Activated naive CD4-positive, alpha-beta T cell treated with anti-CD3 and anti-CD28 coated beads, Interleukin-2, amount 10 ng/mL, durations not matched to agents 7 days and 5 days (primary cell): ENCODE measurements around the gene CBL.
A peak's percentile ranks its signal among the peaks of the same experiment; 100 is the strongest.

ENCODE experiments used
- CTCF ChIA-PET: fragments of 350-600 bp; sonication (Branson Sonifier 250); formaldehyde crosslinking; loops from one replicate; lab custom pipeline; 2021; ENCODE audit warnings: antibody characterized with exemption; lab: Charles Lee
- DNase-seq: peaks from one replicate; pipeline ENCODE4 v3.0.0-alpha.2; 2020
- H3K27ac Mint-ChIP-seq: one replicate; pipeline ENCODE4 v1.8.0; 2021; ENCODE audit warnings: mild to moderate bottlenecking, moderate library complexity, mixed read lengths
- H3K27me3 Mint-ChIP-seq: one replicate; pipeline ENCODE4 v1.8.0; 2021; ENCODE audit warnings: mild to moderate bottlenecking, mixed read lengths
- H3K36me3 Mint-ChIP-seq: one replicate; pipeline ENCODE4 v1.8.0; 2021; ENCODE audit warnings: mixed read lengths
- H3K4me1 Mint-ChIP-seq: one replicate; pipeline ENCODE4 v1.8.0; 2021; ENCODE audit warnings: mixed read lengths
- H3K4me3 Mint-ChIP-seq: one replicate; pipeline ENCODE4 v1.8.0; 2021; ENCODE audit warnings: mild to moderate bottlenecking, moderate library complexity, mixed read lengths
- H3K9me3 Mint-ChIP-seq: one replicate; pipeline ENCODE4 v1.8.0; 2021; ENCODE audit warnings: mixed read lengths

Gene CBL

GRCh38 chr11:119305556-119306372 lies 99.6 kb downstream of the CBL start:
- H3K4me1 Mint-ChIP-seq = peaks cover 32% of the 10 kb centered on the region
- peaks cover 48% of the 10 kb centered on the region for H3K36me3 Mint-ChIP-seq
- peaks cover under 1% of the 10 kb centered on the region for H3K27me3 Mint-ChIP-seq
- CTCF ChIA-PET = interaction anchor here (1.3 to 9.4 kb wide), 3 partner anchors 17 to 50 kb away, joined by 5 to 83 read pairs (median 5); no protein-coding TSS in a partner anchor
- DNase-seq = no peak
- no peaks in the 10 kb centered on the region for H3K9me3 Mint-ChIP-seq
- no peak overlapping the region for H3K4me3 Mint-ChIP-seq
- peak overlapping the region; percentile 83 for H3K27ac Mint-ChIP-seq

- H3K4me1 Mint-ChIP-seq = peaks cover 32% of the 10 kb centered on the region
- peaks cover 6% of the 10 kb centered on the region for H3K27me3 Mint-ChIP-seq
- H3K9me3 Mint-ChIP-seq = no peaks in the 10 kb centered on the region
- CTCF ChIA-PET = interaction anchor here (1.3 to 9.4 kb wide), 5 partner anchors 17 to 110 kb away, joined by 4 to 83 read pairs (median 5); no protein-coding TSS in a partner anchor
- H3K4me3 Mint-ChIP-seq = no peak overlapping the region
- DNase-seq = peak; percentile 46
- peaks cover 41% of the 10 kb centered on the region for H3K36me3 Mint-ChIP-seq
- peak overlapping the region; percentile 83 for H3K27ac Mint-ChIP-seq
Measured at GRCh38 chr11:119306373-119306890, 100.3 kb downstream of the CBL start.

GRCh38 chr11:119307219-119307618 lies 101.1 kb downstream of the CBL start:
- no peak for DNase-seq
- Mint-ChIP-seq H3K27me3 (peaks cover 6% of the 10 kb centered on the region), H3K4me3 (no peak overlapping the region), H3K9me3 (no peaks in the 10 kb centered on the region), H3K4me1 (peaks cover 32% of the 10 kb centered on the region), H3K27ac (peak overlapping the region; percentile 83), H3K36me3 (peaks cover 36% of the 10 kb centered on the region)
- CTCF ChIA-PET = interaction anchor here (0.7 to 9.4 kb wide), 6 partner anchors 16 to 111 kb away, joined by 3 to 83 read pairs (median 5); no protein-coding TSS in a partner anchor

- CTCF ChIA-PET = interaction anchor here (0.7 to 9.4 kb wide), 4 partner anchors 15 to 112 kb away, joined by 3 to 83 read pairs (median 8); no protein-coding TSS in a partner anchor
- Mint-ChIP-seq H3K36me3 (peaks cover 29% of the 10 kb centered on the region), H3K4me3 (no peak overlapping the region), H3K27ac (peak overlapping the region; percentile 19), H3K4me1 (peaks cover 32% of the 10 kb centered on the region), H3K27me3 (peaks cover 13% of the 10 kb centered on the region), H3K9me3 (no peaks in the 10 kb centered on the region)
- DNase-seq = no peak
Measured at GRCh38 chr11:119307974-119308373, 101.8 kb downstream of the CBL start.

GRCh38 chr11:119309411-119309810 lies 103.3 kb downstream of the CBL start:
- Mint-ChIP-seq H3K36me3 (peaks cover 20% of the 10 kb centered on the region), H3K4me1 (peaks cover 30% of the 10 kb centered on the region), H3K27ac (peak overlapping the region; percentile 68), H3K4me3 (no peak overlapping the region), H3K27me3 (peaks cover 18% of the 10 kb centered on the region), H3K9me3 (no peaks in the 10 kb centered on the region)
- DNase-seq = no peak
- CTCF ChIA-PET = interaction anchor here (2.7 to 9.4 kb wide), 2 partner anchors 14 to 113 kb away, joined by 11 to 83 read pairs; no protein-coding TSS in a partner anchor

GRCh38 chr11:119309953-119310681 lies 104.0 kb downstream of the CBL start:
- H3K27ac Mint-ChIP-seq = no peak overlapping the region

GRCh38 chr11:119310682-119311052 lies 104.5 kb downstream of the CBL start:
- H3K27me3 Mint-ChIP-seq = peaks cover 30% of the 10 kb centered on the region
- H3K4me1 Mint-ChIP-seq = peaks cover 31% of the 10 kb centered on the region
- no peak overlapping the region for H3K4me3 Mint-ChIP-seq
- CTCF ChIA-PET = interaction anchor here (9.4 kb wide), 1 partner anchor 13 kb away, joined by 83 read pairs; no protein-coding TSS in a partner anchor
- peaks cover 12% of the 10 kb centered on the region for H3K36me3 Mint-ChIP-seq
- DNase-seq = no peak
- H3K9me3 Mint-ChIP-seq = no peaks in the 10 kb centered on the region
- H3K27ac Mint-ChIP-seq = no peak overlapping the region

More at GRCh38 chr11:119309953-119310681, 104.0 kb downstream of the CBL start:
- peaks cover 16% of the 10 kb centered on the region for H3K36me3 Mint-ChIP-seq
- CTCF ChIA-PET = interaction anchor here (9.4 kb wide), 1 partner anchor 13 kb away, joined by 83 read pairs; no protein-coding TSS in a partner anchor
- DNase-seq = no peak
- no peaks in the 10 kb centered on the region for H3K9me3 Mint-ChIP-seq
- no peak overlapping the region for H3K4me3 Mint-ChIP-seq
- H3K27me3 Mint-ChIP-seq = peaks cover 25% of the 10 kb centered on the region
- H3K4me1 Mint-ChIP-seq = peaks cover 31% of the 10 kb centered on the region

- Mint-ChIP-seq H3K36me3 (peaks cover under 1% of the 10 kb centered on the region), H3K27ac (no peak overlapping the region), H3K4me3 (peak overlapping the region; percentile 60), H3K4me1 (peaks cover 32% of the 10 kb centered on the region), H3K27me3 (peaks cover 71% of the 10 kb centered on the region), H3K9me3 (no peaks in the 10 kb centered on the region)
- DNase-seq = no peak
- CTCF ChIA-PET = interaction anchor here (1.1 to 1.5 kb wide), 2 partner anchors 34 to 109 kb away, joined by 3 to 4 read pairs; partner anchors contain the start of gene CBL
Measured at GRCh38 chr11:119314726-119315125, 108.6 kb downstream of the CBL start.

- Mint-ChIP-seq H3K36me3 (peaks cover 2% of the 10 kb centered on the region), H3K4me3 (peak overlapping the region; percentile 60), H3K27ac (peak overlapping the region; percentile 3), H3K4me1 (peaks cover 36% of the 10 kb centered on the region), H3K9me3 (no peaks in the 10 kb centered on the region), H3K27me3 (peaks cover 77% of the 10 kb centered on the region)
- peak; percentile 77 for DNase-seq
- CTCF ChIA-PET = interaction anchor here (1.1 to 1.5 kb wide), 3 partner anchors 11 to 109 kb away, joined by 3 to 8 read pairs (median 4); partner anchors contain the start of gene CBL
Measured at GRCh38 chr11:119315131-119316015, 109.2 kb downstream of the CBL start.

GRCh38 chr11:119316016-119316728 lies 110.0 kb downstream of the CBL start:
- peak; percentile 36 for DNase-seq

GRCh38 chr11:119316729-119317591 lies 110.8 kb downstream of the CBL start, which contains the start of gene MCAM:
TSS of gene MCAM (minus strand) at chr11:119317130. CDS start at chr11:119317101, 29 bp downstream.
- H3K4me3 Mint-ChIP-seq = peak within 1 kb of the TSS; percentile 60
- peaks cover 82% of the 10 kb centered on the region for H3K27me3 Mint-ChIP-seq
- no peak within 1 kb of the TSS for H3K27ac Mint-ChIP-seq
- peaks cover 46% of the 10 kb centered on the region for H3K4me1 Mint-ChIP-seq
- peaks cover 2% of the 10 kb centered on the region for H3K36me3 Mint-ChIP-seq
- DNase-seq = peak; percentile 45
- CTCF ChIA-PET = interaction anchor here (0.8 to 1.0 kb wide), 3 partner anchors 17 to 32 kb away, joined by 3 read pairs; partner anchors contain the start of gene RNF26
- H3K9me3 Mint-ChIP-seq = no peaks in the 10 kb centered on the region

More at GRCh38 chr11:119316016-119316728, 110.0 kb downstream of the CBL start:
- peaks cover 38% of the 10 kb centered on the region for H3K4me1 Mint-ChIP-seq
- no peak overlapping the region for H3K27ac Mint-ChIP-seq
- H3K4me3 Mint-ChIP-seq = peak overlapping the region; percentile 60
- peaks cover 2% of the 10 kb centered on the region for H3K36me3 Mint-ChIP-seq
- no peaks in the 10 kb centered on the region for H3K9me3 Mint-ChIP-seq
- CTCF ChIA-PET = interaction anchor here (0.8 to 1.5 kb wide), 4 partner anchors 10 to 110 kb away, joined by 3 to 8 read pairs (median 4); partner anchors contain the start of gene CBL
- H3K27me3 Mint-ChIP-seq = peaks cover 77% of the 10 kb centered on the region
